Measurements from ENCODE around the gene SEC31B. TPM values are rescaled to one million over a fixed set of nuclear protein-coding genes. Genes with fewer than 3 reads are reported as not detected.

The SEC31B gene
- polyA plus RNA-seq, 4 donors = 13.3 to 29.2 (median 19.0) TPM

DNA sequence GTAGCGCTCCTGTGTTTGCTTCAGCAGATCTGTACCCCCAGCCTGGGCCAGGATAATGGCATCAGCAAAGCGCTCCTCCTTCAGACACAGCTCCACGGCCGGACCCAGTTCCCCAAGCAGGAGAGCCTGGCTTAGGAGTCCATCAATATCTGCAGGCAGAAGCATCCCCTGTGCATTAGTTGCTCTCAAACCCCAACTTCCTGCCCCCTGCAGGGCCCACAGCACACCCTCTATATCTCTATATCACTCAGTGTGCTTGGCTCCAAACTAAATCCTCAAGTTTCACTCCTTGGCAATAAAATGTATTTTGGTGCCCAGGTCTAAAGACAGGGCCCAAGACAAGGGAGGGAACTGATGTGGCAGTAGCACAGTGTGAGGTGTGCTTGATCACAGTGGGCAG lies 21.6 kb downstream of the SEC31B start:
- no peak for DNase-seq (ENCODE audit: low read depth in 4 of 4, low spot score in 3 of 4)

DNA sequence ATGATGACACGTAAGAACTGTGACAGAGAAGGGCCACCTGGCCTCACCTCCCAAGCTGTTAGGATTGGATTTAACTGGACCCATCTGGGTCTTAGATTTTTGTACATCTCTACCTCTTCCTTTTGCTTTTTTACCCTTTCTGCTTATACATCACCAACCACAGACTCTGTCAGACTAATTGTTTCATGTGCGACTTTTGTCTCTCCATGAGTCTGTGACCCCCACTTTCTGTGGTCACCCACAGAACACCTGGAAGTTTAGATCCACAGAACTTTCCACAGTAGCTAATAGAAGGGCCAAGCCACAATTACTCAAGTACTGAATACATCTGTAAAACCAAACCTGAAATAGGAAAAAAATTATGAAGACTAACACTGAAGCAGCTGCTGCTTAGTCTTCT lies 23.1 kb downstream of the SEC31B start:
- DNase-seq (ENCODE audit: low read depth in 4 of 4, low spot score in 3 of 4) = no peak

GRCh38 chr10:100490531-100490930 lies 29.1 kb downstream of the SEC31B start:
- DNase-seq (ENCODE audit: low read depth in 4 of 4, low spot score in 3 of 4) = no peak

- no peak for DNase-seq (ENCODE audit: low read depth in 4 of 4, low spot score in 3 of 4)
Observed at GRCh38 chr10:100489396-100489795, 30.3 kb downstream of the SEC31B start.

- DNase-seq (ENCODE audit: low read depth in 4 of 4, low spot score in 3 of 4) = no peak
Observed at GRCh38 chr10:100487529-100487928, 32.1 kb downstream of the SEC31B start.

DNA sequence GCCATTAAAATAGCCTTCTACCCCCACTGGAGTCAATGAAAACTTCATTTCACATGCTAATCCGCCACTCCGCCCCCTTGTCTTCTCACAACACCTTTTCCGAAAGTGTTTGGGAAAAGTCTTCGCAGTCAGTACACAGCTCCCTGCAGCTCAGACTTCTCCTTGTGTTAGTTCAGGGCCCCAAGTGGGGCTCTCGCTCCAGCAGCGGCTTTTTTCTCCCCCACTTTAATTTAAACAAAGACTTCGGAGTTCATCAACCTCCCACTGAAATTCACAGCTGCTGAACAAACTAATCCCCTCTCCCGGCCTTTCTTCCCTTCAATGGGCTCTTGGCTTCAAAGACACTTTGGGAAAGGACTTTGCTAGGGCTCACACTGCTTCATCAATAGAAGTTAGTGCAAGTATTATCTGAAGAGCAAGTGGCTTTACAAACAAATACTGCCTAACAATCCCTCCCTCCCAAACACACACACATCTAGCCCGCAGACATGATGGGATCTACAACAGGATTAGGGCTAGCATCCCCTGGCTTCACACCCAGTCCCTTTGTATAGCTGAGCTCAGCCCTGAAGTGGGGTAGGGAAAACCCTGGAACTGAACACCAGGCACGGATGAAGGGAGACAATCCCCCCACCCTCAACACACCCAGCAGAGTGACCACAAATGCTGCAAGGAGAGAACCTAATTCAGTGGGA lies 33.7 kb downstream of the SEC31B start:
- DNase-seq (ENCODE audit: low read depth in 4 of 4, low spot score in 3 of 4) = no peak

- DNase-seq (ENCODE audit: low read depth in 4 of 4, low spot score in 3 of 4) = no peak
Observed at GRCh38 chr10:100485366-100485765, 34.3 kb downstream of the SEC31B start.

- no peak for DNase-seq (ENCODE audit: low read depth in 4 of 4, low spot score in 3 of 4)
Observed at GRCh38 chr10:100483876-100484666, 35.6 kb downstream of the SEC31B start.

DNA sequence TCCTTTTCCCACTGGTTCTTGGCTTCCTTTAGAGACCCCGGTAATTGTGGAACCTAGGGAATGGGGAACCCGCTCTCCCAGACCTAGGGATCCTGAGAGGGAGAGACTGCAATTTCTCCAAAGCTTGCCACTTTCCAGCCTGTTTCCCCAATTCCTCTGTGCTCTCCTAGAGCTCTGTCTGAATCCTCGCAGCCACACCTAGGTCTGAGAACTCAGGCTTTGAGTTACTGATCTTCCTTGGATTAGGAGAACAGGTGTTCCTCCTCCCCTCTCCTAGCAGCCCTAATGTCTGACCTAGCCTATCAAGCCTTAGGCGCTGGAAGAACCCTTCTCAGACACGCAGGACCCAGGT lies 36.9 kb downstream of the SEC31B start:
- no peak for DNase-seq (ENCODE audit: low read depth in 4 of 4, low spot score in 3 of 4)

DNA sequence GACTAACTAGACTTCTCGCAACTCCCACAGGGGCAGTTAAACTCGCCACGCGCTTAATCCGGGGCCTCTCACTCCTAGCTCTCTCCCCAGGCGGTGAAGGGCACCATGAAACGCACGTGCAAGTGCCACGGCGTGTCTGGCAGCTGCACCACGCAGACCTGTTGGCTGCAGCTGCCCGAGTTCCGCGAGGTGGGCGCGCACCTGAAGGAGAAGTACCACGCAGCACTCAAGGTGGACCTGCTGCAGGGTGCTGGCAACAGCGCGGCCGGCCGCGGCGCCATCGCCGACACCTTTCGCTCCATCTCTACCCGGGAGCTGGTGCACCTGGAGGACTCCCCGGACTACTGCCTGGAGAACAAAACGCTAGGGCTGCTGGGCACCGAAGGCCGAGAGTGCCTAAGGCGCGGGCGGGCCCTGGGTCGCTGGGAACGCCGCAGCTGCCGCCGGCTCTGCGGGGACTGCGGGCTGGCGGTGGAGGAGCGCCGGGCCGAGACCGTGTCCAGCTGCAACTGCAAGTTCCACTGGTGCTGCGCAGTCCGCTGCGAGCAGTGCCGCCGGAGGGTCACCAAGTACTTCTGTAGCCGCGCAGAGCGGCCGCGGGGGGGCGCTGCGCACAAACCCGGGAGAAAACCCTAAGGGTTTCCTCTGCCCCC lies 37.4 kb downstream of the SEC31B start:
- DNase-seq (ENCODE audit: low read depth in 4 of 4, low spot score in 3 of 4) = peak in 3 of 4 donors; percentile 63 to 67 (median 65)

- DNase-seq (ENCODE audit: low read depth in 4 of 4, low spot score in 3 of 4) = peak; percentile 78 to 87 (median 78)
Observed at GRCh38 chr10:100481462-100482081, 38.1 kb downstream of the SEC31B start.

GRCh38 chr10:100480002-100480401 lies 39.7 kb downstream of the SEC31B start:
- no peak for DNase-seq (ENCODE audit: low read depth in 4 of 4, low spot score in 3 of 4)

DNA sequence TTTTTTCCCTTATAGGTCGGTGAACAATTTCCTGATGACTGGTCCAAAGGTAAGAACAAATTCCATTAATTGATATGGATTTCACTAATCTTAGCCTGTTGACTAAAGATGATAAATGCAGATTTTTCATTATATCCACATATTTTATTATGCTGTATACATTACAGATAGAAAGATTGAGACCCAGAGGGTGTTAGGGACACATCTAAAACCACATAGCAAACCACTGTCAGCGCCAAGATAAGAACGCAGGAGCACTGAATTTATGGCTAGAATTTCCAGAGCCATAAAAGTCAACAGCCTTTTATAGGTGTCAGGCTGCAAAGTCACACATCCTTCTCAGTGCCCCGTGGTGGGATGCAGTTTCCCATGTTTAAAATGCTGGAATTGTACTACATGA lies 40.6 kb downstream of the SEC31B start:
- no peak for DNase-seq (ENCODE audit: low read depth in 4 of 4, low spot score in 3 of 4)

GRCh38 chr10:100477970-100478369 lies 41.7 kb downstream of the SEC31B start:
- DNase-seq (ENCODE audit: low read depth in 4 of 4, low spot score in 3 of 4) = no peak

- DNase-seq (ENCODE audit: low read depth in 4 of 4, low spot score in 3 of 4) = no peak
Observed at GRCh38 chr10:100470367-100470766, 49.3 kb downstream of the SEC31B start.

GRCh38 chr10:100469756-100470155 lies 49.9 kb downstream of the SEC31B start:
- no peak for DNase-seq (ENCODE audit: low read depth in 4 of 4, low spot score in 3 of 4)

DNA sequence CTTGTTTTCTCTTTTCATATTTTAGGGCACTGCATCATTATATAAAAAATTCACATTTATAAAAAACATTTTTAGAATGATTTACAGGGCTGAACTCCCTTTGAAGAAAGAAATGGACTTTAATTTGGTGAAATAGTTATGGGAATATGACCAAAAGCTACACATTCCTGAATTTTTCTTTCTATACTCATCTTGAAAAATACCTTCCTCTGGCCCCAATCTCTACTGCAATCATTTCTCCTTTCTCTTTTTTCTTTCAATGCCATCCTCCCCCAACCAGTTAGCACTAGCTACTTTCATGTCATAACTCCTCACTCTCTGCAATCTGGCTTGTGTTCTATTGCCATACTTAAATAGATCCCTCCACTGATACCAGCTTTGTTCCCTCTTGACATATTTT lies 50.7 kb downstream of the SEC31B start:
- DNase-seq (ENCODE audit: low read depth in 4 of 4, low spot score in 3 of 4) = no peak

DNA sequence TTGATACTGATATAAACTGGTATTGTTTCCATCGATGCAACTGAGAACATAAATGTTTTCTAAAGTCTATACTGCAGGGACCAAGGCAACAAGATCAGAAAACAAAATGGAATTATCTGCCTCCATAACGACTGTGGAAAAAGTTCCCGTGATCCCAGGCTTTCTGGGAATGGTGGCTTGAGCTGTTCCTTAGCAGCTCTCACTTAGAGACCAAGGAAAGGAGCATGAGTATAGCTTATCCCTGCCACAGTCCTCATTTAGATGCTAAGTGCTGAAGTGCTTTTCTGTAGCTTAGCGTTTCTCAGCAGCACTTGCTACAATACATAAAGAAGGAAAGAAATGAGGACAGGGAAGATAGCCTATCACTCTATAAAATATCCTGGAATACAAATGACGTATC lies 51.3 kb downstream of the SEC31B start:
- DNase-seq (ENCODE audit: low read depth in 4 of 4, low spot score in 3 of 4) = no peak

DNA sequence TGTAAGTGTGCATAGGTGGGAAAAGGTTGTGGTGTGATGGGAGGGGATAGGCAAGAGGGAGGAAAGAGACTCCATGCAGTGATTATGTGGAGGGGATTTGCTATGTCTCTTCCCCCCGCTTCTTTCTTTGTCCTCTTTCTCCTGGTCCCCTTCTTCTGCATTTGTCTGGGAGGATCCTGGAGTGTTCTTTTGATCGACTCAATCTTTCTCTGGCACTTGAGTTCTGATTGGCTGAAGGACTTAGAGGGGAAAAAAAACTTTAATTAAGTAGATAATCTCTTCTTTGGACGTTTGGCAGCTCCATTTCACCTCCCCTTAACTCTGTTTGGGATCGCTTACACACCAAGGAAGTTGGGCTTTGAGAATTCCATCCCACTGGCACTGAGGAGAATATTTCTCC lies 57.0 kb downstream of the SEC31B start, which contains the start of gene WNT8B:
Gene WNT8B (plus strand): TSS at position 301 of the 400 bp plus-strand sequence. CDS start 160 bp downstream, outside the sequence.
- no peak for DNase-seq (ENCODE audit: low read depth in 4 of 4, low spot score in 3 of 4)

- no peak for DNase-seq (ENCODE audit: low read depth in 4 of 4, low spot score in 3 of 4)
Observed at GRCh38 chr10:100448951-100449350, 70.7 kb downstream of the SEC31B start.

GRCh38 chr10:100447663-100448062 lies 72.0 kb downstream of the SEC31B start:
- DNase-seq (ENCODE audit: low read depth in 4 of 4, low spot score in 3 of 4) = no peak

Data from left renal pelvis (tissue), 4 donors.